ENCODE data around the gene SYT1. TPM values are rescaled to one million over a fixed set of nuclear protein-coding genes. Genes with fewer than 3 reads are reported as not detected.

The SYT1 gene
- total and polyA plus RNA-seq, 2 donors (not counting 3 experiments of a cell fraction or from before 2014, with no cell fraction given), result 3.2 to 15.3 TPM

GRCh38 chr12:78929075-78929418 is 64.5 kb downstream of the SYT1 start:
- DNase-seq (ENCODE audit: low read depth, low spot score) (no peak), FAIRE-seq (no peak)
- intact Hi-C loops (cut with micrococcal nuclease) (no loop called here), dilution Hi-C loops (cut with MboI; ENCODE audit: extremely low pct_ligation_motif_present, low sequenced_read_pairs) (no loop called here)
- H3K4me1 ChIP-seq (ENCODE audit: control insufficient read depth, extremely low read depth, insufficient read depth, low read length), result no peaks in the 10 kb centered on the region
- H3K36me3 ChIP-seq (ENCODE audit: control insufficient read depth in 2 of 2, extremely low read depth in 1 of 2, insufficient read depth in 2 of 2, low read length in 2 of 2), result no peaks in the 10 kb centered on the region
- no peaks in the 10 kb centered on the region for H3K27me3 ChIP-seq (ENCODE audit: control insufficient read depth in 2 of 2, insufficient read depth in 2 of 2, low read length in 2 of 2)
- no TSS peak for BruUV-seq (replicated peaks)
- CTCF ChIA-PET, result no interaction called here
- POLR2A ChIA-PET, result no interaction called here
- H3K4me2 ChIP-seq (ENCODE audit: insufficient read depth, low read length), result no peak overlapping the region
- H3K9ac ChIP-seq (replicated peaks; ENCODE audit: extremely low read depth, insufficient read depth, low read length), result no peak overlapping the region
- no peaks in the 10 kb centered on the region for H3K9me1 ChIP-seq (replicated peaks; ENCODE audit: control insufficient read depth, extremely low read depth, insufficient read depth, low read length)
- no peaks in the 10 kb centered on the region for H3K9me3 ChIP-seq (replicated peaks; ENCODE audit: control insufficient read depth, insufficient read depth, low read length)
- TF ChIP-seq CTCF (IDR thresholded peaks at IDR 0.05; ENCODE audit: extremely low read depth in 1 of 2, insufficient read depth in 1 of 2, low read depth in 1 of 2, low read length in 2 of 2), result no peak
- TF ChIP-seq MAX (IDR thresholded peaks at IDR 0.05; ENCODE audit: insufficient read depth, insufficient read length), result no peak
- no peak for TF ChIP-seq MYC (IDR thresholded peaks at IDR 0.05; ENCODE audit: low read depth, low read length)
- TF ChIP-seq FOS (IDR thresholded peaks at IDR 0.05; ENCODE audit: borderline replicate concordance, insufficient read depth, low read length), result no peak
- no peak for TF ChIP-seq POLR2A (IDR thresholded peaks at IDR 0.05; ENCODE audit: low read depth, low read length)
- no peak for TF ChIP-seq POLR2AphosphoS5 (IDR thresholded peaks at IDR 0.05; ENCODE audit: insufficient read depth, low read depth, low read length)
- TF ChIP-seq JUN (IDR thresholded peaks at IDR 0.05; ENCODE audit: borderline replicate concordance, insufficient read depth, insufficient read length, low read depth), result no peak
- no peak for TF ChIP-seq EZH2 (IDR thresholded peaks at IDR 0.05; ENCODE audit: borderline replicate concordance, low read depth, low read length, severe bottlenecking)
- no peak for TF ChIP-seq GATA2 (IDR thresholded peaks at IDR 0.05; ENCODE audit: insufficient read depth, insufficient read length, low read depth, low read length)
- H3K79me2 ChIP-seq (ENCODE audit: control insufficient read depth, insufficient read depth, low read length), result no peaks in the 10 kb centered on the region
- H3K4me3 ChIP-seq (replicated peaks in 1 of 3; ENCODE audit: insufficient read depth in 1 of 3, low read depth in 1 of 3, low read length in 3 of 3), result no peak overlapping the region
- no peak overlapping the region for H3K27ac ChIP-seq (ENCODE audit: insufficient read depth, low read depth, low read length)
- no peak overlapping the region for H2AFZ ChIP-seq (ENCODE audit: low read depth, low read length)
- H4K20me1 ChIP-seq (replicated peaks; ENCODE audit: control insufficient read depth, extremely low read depth, insufficient read depth, low read length), result no peaks in the 10 kb centered on the region

Measured in endothelial cell of umbilical vein (primary cell).